HepG2 (cell line): ENCODE results near the gene ZMIZ2. TPM values are rescaled to one million over a fixed set of nuclear protein-coding genes. Genes with fewer than 3 reads are reported as not detected.

ENCODE experiments used
- AKNA ChIP-seq: sonication (generic); formaldehyde crosslinking; IDR thresholded peaks from 2 replicates; pipeline ENCODE4 v1.4.0; 2020; ENCODE audit warnings: missing genetic modification reagents, borderline replicate concordance
- DMAP1 ChIP-seq: IDR thresholded peaks from 2 replicates; pipeline ENCODE4 v1.6.1; 2016
- FOXO1 ChIP-seq: sonication (generic); formaldehyde crosslinking; IDR thresholded peaks from 2 replicates; pipeline ENCODE4 v1.4.0; 2020; ENCODE audit warnings: missing genetic modification reagents
- LCORL ChIP-seq, 2 experiments: fragments of 450-650 bp in 1 of 2; sonication (generic) in 1 of 2; formaldehyde crosslinking in 1 of 2; IDR thresholded peaks; 2 replicates each; pipeline versions ENCODE4 v1.5.0 to v1.6.1; 2017 to 2020; ENCODE audit warnings: antibody characterized with exemption in 1 of 2, missing genetic modification reagents in 1 of 2
- MTF2 ChIP-seq: sonication (generic); formaldehyde crosslinking; IDR thresholded peaks from 2 replicates; pipeline ENCODE4 v1.5.0; 2020; ENCODE audit warnings: missing genetic modification reagents, borderline replicate concordance
- NFE2L2 ChIP-seq: fragments of 150-350 bp; IDR thresholded peaks from 2 replicates; pipeline ENCODE4 v1.6.1; 2014; ENCODE audit warnings: low read length
- PTBP1 ChIP-seq: fragments of 200-400 bp; formaldehyde crosslinking; IDR thresholded peaks from 2 replicates; pipeline ENCODE4 v1.6.1; 2018; ENCODE audit warnings: low read length, low read depth; ENCODE audit not compliant: poor library complexity, severe bottlenecking
- REST ChIP-seq, 2 experiments: IDR thresholded peaks; 2 replicates each; pipeline ENCODE4 v1.6.1; 2011 to 2012; ENCODE audit warnings: low read length in 2 of 2, borderline replicate concordance in 1 of 2, low read depth in 1 of 2, mild to moderate bottlenecking in 1 of 2, moderate library complexity in 1 of 2
- SCMH1 ChIP-seq: sonication (generic); formaldehyde crosslinking; IDR thresholded peaks from 2 replicates; pipeline ENCODE4 v1.9.0; 2021; ENCODE audit warnings: missing genetic modification reagents, mild to moderate bottlenecking, borderline replicate concordance
- TBP ChIP-seq: sonication (generic); formaldehyde crosslinking; IDR thresholded peaks from 2 replicates; pipeline ENCODE4 v1.5.0; 2020; ENCODE audit warnings: missing genetic modification reagents
- ZBTB26 ChIP-seq: IDR thresholded peaks from 2 replicates; pipeline ENCODE4 v1.6.1; 2016; ENCODE audit warnings: missing compliant biosample characterization, missing genetic modification reagents, borderline replicate concordance
- ZNF253 ChIP-seq: sonication (generic); formaldehyde crosslinking; IDR thresholded peaks from 2 replicates; pipeline ENCODE4 v1.8.0; 2022; ENCODE audit warnings: mild to moderate bottlenecking, missing genetic modification reagents, borderline replicate concordance
- ZNF317 ChIP-seq: sonication (generic); formaldehyde crosslinking; IDR thresholded peaks from 2 replicates; pipeline ENCODE4 v1.5.0; 2020; ENCODE audit warnings: mild to moderate bottlenecking, missing genetic modification reagents
- ZNF414 ChIP-seq: sonication (generic); formaldehyde crosslinking; IDR thresholded peaks from 2 replicates; pipeline ENCODE4 v1.5.0; 2020; ENCODE audit warnings: missing genetic modification reagents
- ZNF580 ChIP-seq: IDR thresholded peaks from 2 replicates; pipeline ENCODE4 v1.6.1; 2016; ENCODE audit warnings: low read depth, borderline replicate concordance
- ZNF761 ChIP-seq: sonication (generic); formaldehyde crosslinking; conservative IDR thresholded peaks from 2 replicates; pipeline ENCODE4 v1.4.0; 2020; ENCODE audit warnings: mild to moderate bottlenecking, missing genetic modification reagents
- polyA plus RNA-seq, 8 experiments: library from polyadenylated mRNA; depleted of rRNA in 3 of 8; stranded (reverse) in 7 of 8; unstranded in 1 of 8; fragments of >200 nt; fragmentation: Illumina TruSeq in 4 of 8; extraction: Trizol in 4 of 8; gene quantifications; 2 replicates each; pipeline versions ENCODE4 v1.2.1 to v1.2.3, GENCODE V29; 2011 to 2016; ENCODE audit warnings: low read depth in 4 of 8, missing spikeins in 1 of 8, mixed read lengths in 1 of 8; ENCODE audit not compliant: insufficient read depth in 1 of 8
- total RNA-seq, 5 experiments: library from RNA; depleted of rRNA; stranded (reverse); fragments of >200 nt; fragmentation: Illumina TruSeq; extraction: Trizol; gene quantifications; 2 replicates each; pipeline ENCODE4 v1.2.3, GENCODE V29; 2016; ENCODE audit warnings: low read depth in 1 of 5

ZMIZ2 gene
- total and polyA plus RNA-seq, 2 of the 13 experiments (the other 11 are each of a cell fraction or from before 2014, with no cell fraction given): 4.9 to 7.9 TPM

- no peak for TF ChIP-seq ZBTB26 (CRISPR knock-in tag)
- TF ChIP-seq ZNF414 (CRISPR knock-in tag): no peak
- peak; percentile 49; the same call in 1 of the 2 replicates for TF ChIP-seq ZNF580 (CRISPR knock-in tag)
- no peak for TF ChIP-seq NFE2L2
- TF ChIP-seq TBP (CRISPR knock-in tag): no peak
- TF ChIP-seq DMAP1 (CRISPR knock-in tag): no peak
- TF ChIP-seq MTF2: no peak
- no peak for TF ChIP-seq REST (IDR thresholded peaks at IDR 0.05; ENCODE audit: borderline replicate concordance in 1 of 2, low read depth in 1 of 2, low read length in 2 of 2)
- TF ChIP-seq PTBP1: no peak
- no peak for TF ChIP-seq SCMH1 (CRISPR knock-in tag)
- TF ChIP-seq LCORL (IDR thresholded peaks at IDR 0.05): no peak
- TF ChIP-seq LCORL (CRISPR knock-in tag; IDR thresholded peaks at IDR 0.05): peak; percentile 19; the same call in 1 of the 2 replicates
- TF ChIP-seq AKNA (CRISPR knock-in tag): no peak
- TF ChIP-seq ZNF253 (CRISPR knock-in tag): no peak
- peak; percentile 57; the same call in 1 of the 2 replicates for TF ChIP-seq FOXO1
- no peak for TF ChIP-seq ZNF761 (CRISPR knock-in tag)
- no peak for TF ChIP-seq ZNF317 (CRISPR knock-in tag)
Observed at GRCh38 chr7:44808914-44809393, 60.3 kb downstream of the ZMIZ2 start (continued).
